ENCODE results near the gene ASAP3. TPM values are rescaled to one million over a fixed set of nuclear protein-coding genes. Genes with fewer than 3 reads are reported as not detected.

Gene ASAP3
- total RNA-seq, 2 experiments from 2014 or later: 0.35 TPM; not detected in 1

- CTCF ChIA-PET: interaction anchor here (0.9 kb wide), 1 partner anchor 60 kb away, joined by 3 read pairs; the partner anchor contains the start of gene E2F2
- no peaks in the 10 kb centered on the region for H3K27me3 Mint-ChIP-seq
- H3K9me3 Mint-ChIP-seq (ENCODE audit: low read depth): no peaks in the 10 kb centered on the region
- no peaks in the 10 kb centered on the region for H3K36me3 Mint-ChIP-seq
- H3K4me1 Mint-ChIP-seq: no peaks in the 10 kb centered on the region
- DNase-seq (no peak), ATAC-seq (no peak)
- H3K4me3 Mint-ChIP-seq: no peak overlapping the region
- H3K27ac Mint-ChIP-seq: no peak overlapping the region
Measured at GRCh38 chr1:23470282-23471070, 13.5 kb downstream of the ASAP3 start.

GRCh38 chr1:23469372-23469982 lies 14.5 kb downstream of the ASAP3 start:
- Mint-ChIP-seq H3K9me3 (ENCODE audit: low read depth) (no peaks in the 10 kb centered on the region), H3K36me3 (no peaks in the 10 kb centered on the region), H3K27me3 (no peaks in the 10 kb centered on the region), H3K4me1 (no peaks in the 10 kb centered on the region), H3K27ac (no peak overlapping the region), H3K4me3 (no peak overlapping the region)
- no peak for ATAC-seq
- CTCF ChIA-PET: interaction anchor here (0.9 kb wide), 1 partner anchor 61 kb away, joined by 3 read pairs; the partner anchor contains the start of gene E2F2
- no peak for DNase-seq

- H3K27me3 Mint-ChIP-seq: peaks cover 5% of the 10 kb centered on the region
- no peak overlapping the region for H3K4me3 Mint-ChIP-seq
- no peak for DNase-seq
- H3K9me3 Mint-ChIP-seq (ENCODE audit: low read depth): no peaks in the 10 kb centered on the region
- ATAC-seq: no peak
- no peaks in the 10 kb centered on the region for H3K36me3 Mint-ChIP-seq
- H3K27ac Mint-ChIP-seq: no peak overlapping the region
- CTCF ChIA-PET: interaction anchor here (1.4 kb wide), 1 partner anchor 171 kb away, joined by 4 read pairs; no protein-coding TSS in a partner anchor
- no peaks in the 10 kb centered on the region for H3K4me1 Mint-ChIP-seq
Measured at GRCh38 chr1:23466423-23466989, 17.5 kb downstream of the ASAP3 start.

GRCh38 chr1:23463286-23463685 lies 20.7 kb downstream of the ASAP3 start:
- Mint-ChIP-seq H3K9me3 (ENCODE audit: low read depth) (no peaks in the 10 kb centered on the region), H3K27me3 (peaks cover 23% of the 10 kb centered on the region), H3K36me3 (no peaks in the 10 kb centered on the region), H3K4me1 (no peaks in the 10 kb centered on the region), H3K4me3 (no peak overlapping the region), H3K27ac (no peak overlapping the region)
- CTCF ChIA-PET: no interaction called here
- DNase-seq: no peak
- no peak for ATAC-seq

GRCh38 chr1:23462766-23463165 lies 21.2 kb downstream of the ASAP3 start:
- H3K4me3 Mint-ChIP-seq: no peak overlapping the region

GRCh38 chr1:23461050-23461449 lies 22.9 kb downstream of the ASAP3 start:
- Mint-ChIP-seq H3K36me3 (no peaks in the 10 kb centered on the region), H3K27ac (no peak overlapping the region), H3K9me3 (ENCODE audit: low read depth) (no peaks in the 10 kb centered on the region), H3K4me3 (no peak overlapping the region), H3K27me3 (peaks cover 26% of the 10 kb centered on the region), H3K4me1 (peaks cover 5% of the 10 kb centered on the region)
- no peak for ATAC-seq
- DNase-seq: no peak
- CTCF ChIA-PET: interaction anchor here (0.6 kb wide), 2 partner anchors 36 to 47 kb away, joined by 3 read pairs; no protein-coding TSS in a partner anchor

More at GRCh38 chr1:23462766-23463165, 21.2 kb downstream of the ASAP3 start:
- H3K4me1 Mint-ChIP-seq: no peaks in the 10 kb centered on the region
- no peaks in the 10 kb centered on the region for H3K36me3 Mint-ChIP-seq
- no peak overlapping the region for H3K27ac Mint-ChIP-seq
- H3K27me3 Mint-ChIP-seq: peaks cover 26% of the 10 kb centered on the region
- H3K9me3 Mint-ChIP-seq (ENCODE audit: low read depth): no peaks in the 10 kb centered on the region
- CTCF ChIA-PET: interaction anchor here (0.9 kb wide), 1 partner anchor 21 kb away, joined by 4 read pairs; no protein-coding TSS in a partner anchor
- no peak for ATAC-seq
- DNase-seq: no peak

- ATAC-seq: no peak
- peaks cover 5% of the 10 kb centered on the region for H3K4me1 Mint-ChIP-seq
- DNase-seq: no peak
- CTCF ChIA-PET: interaction anchor here (1.0 kb wide), 1 partner anchor 20 kb away, joined by 3 read pairs; no protein-coding TSS in a partner anchor
- no peak overlapping the region for H3K27ac Mint-ChIP-seq
- H3K9me3 Mint-ChIP-seq (ENCODE audit: low read depth): no peaks in the 10 kb centered on the region
- H3K36me3 Mint-ChIP-seq: no peaks in the 10 kb centered on the region
- peaks cover 28% of the 10 kb centered on the region for H3K27me3 Mint-ChIP-seq
- H3K4me3 Mint-ChIP-seq: no peak overlapping the region
Measured at GRCh38 chr1:23460519-23460918, 23.5 kb downstream of the ASAP3 start.

GRCh38 chr1:23459338-23459757 lies 24.6 kb downstream of the ASAP3 start:
- H3K27me3 Mint-ChIP-seq: peaks cover 33% of the 10 kb centered on the region
- CTCF ChIA-PET: no interaction called here
- H3K9me3 Mint-ChIP-seq (ENCODE audit: low read depth): no peaks in the 10 kb centered on the region
- H3K27ac Mint-ChIP-seq: no peak overlapping the region
- no peak overlapping the region for H3K4me3 Mint-ChIP-seq
- DNase-seq: no peak
- no peaks in the 10 kb centered on the region for H3K36me3 Mint-ChIP-seq
- peaks cover 5% of the 10 kb centered on the region for H3K4me1 Mint-ChIP-seq
- ATAC-seq: no peak

- DNase-seq: no peak
- Mint-ChIP-seq H3K36me3 (no peaks in the 10 kb centered on the region), H3K4me1 (peaks cover 15% of the 10 kb centered on the region), H3K9me3 (ENCODE audit: low read depth) (no peaks in the 10 kb centered on the region), H3K27ac (no peak overlapping the region), H3K27me3 (peaks cover 28% of the 10 kb centered on the region), H3K4me3 (no peak overlapping the region)
- no peak for ATAC-seq
- CTCF ChIA-PET: no interaction called here
Measured at GRCh38 chr1:23456226-23456625, 27.8 kb downstream of the ASAP3 start.

- ATAC-seq: no peak
- Mint-ChIP-seq H3K27me3 (peaks cover 13% of the 10 kb centered on the region), H3K4me1 (peaks cover 15% of the 10 kb centered on the region), H3K27ac (no peak overlapping the region), H3K4me3 (no peak overlapping the region), H3K36me3 (no peaks in the 10 kb centered on the region), H3K9me3 (ENCODE audit: low read depth) (no peaks in the 10 kb centered on the region)
- CTCF ChIA-PET: no interaction called here
- no peak for DNase-seq
Measured at GRCh38 chr1:23453455-23454000, 30.5 kb downstream of the ASAP3 start.

GRCh38 chr1:23452011-23452411 lies 32.0 kb downstream of the ASAP3 start:
- H3K4me3 Mint-ChIP-seq: no peak overlapping the region
- peak; percentile 60 for ATAC-seq
- peaks cover 15% of the 10 kb centered on the region for H3K4me1 Mint-ChIP-seq
- CTCF ChIA-PET: no interaction called here
- H3K27ac Mint-ChIP-seq: no peak overlapping the region
- peaks cover 8% of the 10 kb centered on the region for H3K27me3 Mint-ChIP-seq
- H3K36me3 Mint-ChIP-seq: no peaks in the 10 kb centered on the region
- no peak for DNase-seq
- no peaks in the 10 kb centered on the region for H3K9me3 Mint-ChIP-seq (ENCODE audit: low read depth)

GRCh38 chr1:23451441-23451840 lies 32.5 kb downstream of the ASAP3 start:
- Mint-ChIP-seq H3K4me1 (peaks cover 14% of the 10 kb centered on the region), H3K4me3 (no peak overlapping the region), H3K36me3 (no peaks in the 10 kb centered on the region), H3K27me3 (peaks cover 8% of the 10 kb centered on the region), H3K9me3 (ENCODE audit: low read depth) (no peaks in the 10 kb centered on the region), H3K27ac (no peak overlapping the region)
- DNase-seq (no peak), ATAC-seq (no peak)
- CTCF ChIA-PET: no interaction called here

- CTCF ChIA-PET: no interaction called here
- H3K27me3 Mint-ChIP-seq: peaks cover 8% of the 10 kb centered on the region
- DNase-seq: no peak
- H3K27ac Mint-ChIP-seq: no peak overlapping the region
- H3K36me3 Mint-ChIP-seq: no peaks in the 10 kb centered on the region
- ATAC-seq: no peak
- H3K4me1 Mint-ChIP-seq: peaks cover 10% of the 10 kb centered on the region
- no peaks in the 10 kb centered on the region for H3K9me3 Mint-ChIP-seq (ENCODE audit: low read depth)
- no peak overlapping the region for H3K4me3 Mint-ChIP-seq
Measured at GRCh38 chr1:23450894-23451293, 33.1 kb downstream of the ASAP3 start.
